Stomach (tissue), 19 donors: ENCODE data around the gene PP2D1. TPM values are rescaled to one million over a fixed set of nuclear protein-coding genes. Genes with fewer than 3 reads are reported as not detected.

ENCODE experiments used
- DNase-seq, 2 donors: peaks; one replicate each; pipeline versions ENCODE4 v3.0.0 to v3.0.0-alpha.2; 2013 to 2019
- H3K27ac ChIP-seq, 5 donors: fragments of 200-600 bp in 4 of 5; sonication (generic) in 4 of 5; one replicate each; pipeline ENCODE4 v1.5.1; 2013 to 2019; ENCODE audit warnings: mild to moderate bottlenecking in 1 of 5, moderate library complexity in 1 of 5
- H3K27me3 ChIP-seq, 3 donors: fragments of 200-600 bp; sonication (generic); one replicate each; pipeline ENCODE4 v1.5.1; 2017 to 2019; ENCODE audit warnings: mixed run types in 1 of 3
- H3K36me3 ChIP-seq, 4 donors: fragments of 200-600 bp; sonication (generic); 1 replicate in 3 of 4; 2 replicates in 1 of 4; pipeline ENCODE4 v1.5.1; 2016 to 2019
- H3K4me1 ChIP-seq, 4 donors: fragments of 200-600 bp; sonication (generic); one replicate each; pipeline ENCODE4 v1.5.1; 2016 to 2019
- H3K4me3 ChIP-seq, 4 donors: fragments of 200-600 bp; sonication (generic) in 3 of 4; one replicate each; pipeline ENCODE4 v1.5.1; 2016 to 2019; ENCODE audit warnings: mild to moderate bottlenecking in 1 of 4
- H3K9me3 ChIP-seq, 4 donors: fragments of 200-600 bp; sonication (generic); one replicate each; pipeline ENCODE4 v1.5.1; 2016 to 2019
- CTCF ChIP-seq, 7 experiments: fragments of 450-650 bp in 4 of 7; fragments of 200-600 bp in 3 of 7; sonication (generic) in 3 of 7; IDR thresholded peaks; one replicate each; pipeline ENCODE4 v1.5.1; 2016 to 2019; ENCODE audit warnings: antibody characterized with exemption in 7 of 7, control low read depth in 2 of 7, mild to moderate bottlenecking in 1 of 7
- EP300 ChIP-seq: sonication (generic); formaldehyde crosslinking; IDR thresholded peaks from one replicate; pipeline ENCODE4 v1.6.1; 2017; ENCODE audit warnings: antibody characterized with exemption
- POLR2A ChIP-seq, 4 donors: fragments of 450-650 bp; IDR thresholded peaks; one replicate each; pipeline ENCODE4 v1.6.1; 2016; ENCODE audit warnings: antibody characterized with exemption in 4 of 4, control low read depth in 2 of 4, mild to moderate bottlenecking in 1 of 4, moderate library complexity in 1 of 4
- POLR2AphosphoS5 ChIP-seq, 3 donors: sonication (generic); formaldehyde crosslinking; IDR thresholded peaks; one replicate each; pipeline ENCODE4 v1.6.1; 2016; ENCODE audit warnings: antibody characterized with exemption in 3 of 3
- WGBS, 5 donors: extraction: QIAGEN DNeasy Blood & Tissue Kit in 3 of 5; methylation state at CpG; one replicate each; pipeline versions ENCODE4 v1.1.5 to v1.1.7; 2013 to 2018; 5-methylcytosine and 5-hydroxymethylcytosine counted together
- intact Hi-C: fragments of 100-400 bp; cut with DNase I; formaldehyde crosslinking; loops from one replicate; pipeline ENCODE4 v1.15.1; 2023; ENCODE audit warnings: low total_unique reads
- long read RNA-seq, 10 donors: transcript quantifications; one replicate each; lab custom pipeline, GENCODE V29; 2026
- polyA plus RNA-seq, 3 donors: library from polyadenylated mRNA; stranded (reverse); fragments of 200-250 nt; gene quantifications; one replicate each; pipeline ENCODE4 v1.2.3, GENCODE V29; 2013
- total RNA-seq, 5 donors: library from RNA; depleted of rRNA; stranded (reverse); fragments of >200 nt; gene quantifications; one replicate each; pipeline versions ENCODE4 v1.1.0 to v1.2.3, GENCODE V29; 2014 to 2016
- donor health status: healthy with polysubstance abuse.
- donor health status: Bipolar disorder and iron deficiency.
- donor health status: healthy.

The PP2D1 gene
- total RNA-seq = not detected
- polyA plus RNA-seq = not detected
- long read RNA-seq, donor 1, partial matches to known transcripts = 12 of 25 reads
- long read RNA-seq, donor 1, other reads (novel, unspliced or antisense) = 13 of 25 reads
- long read RNA-seq, donor 2 = 0 reads
- long read RNA-seq, donor 3 = 0 reads
- long read RNA-seq, donor 4 = 0 reads
- long read RNA-seq, donor 5 = 0 reads
- long read RNA-seq, donor 6 = 0 reads
- long read RNA-seq, donor 7, partial matches to known transcripts = 15 of 15 reads
- long read RNA-seq, donor 7, other reads (novel, unspliced or antisense) = 0 of 15 reads
- long read RNA-seq, donor 8 = 0 reads
- long read RNA-seq, donor 9 = 0 reads
- long read RNA-seq, donor 10, partial matches to known transcripts = 0 of 5 reads
- long read RNA-seq, donor 10, other reads (novel, unspliced or antisense) = 5 of 5 reads

- no peaks in the 10 kb centered on the region for H3K36me3 ChIP-seq
- no peaks in the 10 kb centered on the region for H3K27me3 ChIP-seq
- TF ChIP-seq POLR2AphosphoS5 (IDR thresholded peaks at IDR 0.05) (no peak), POLR2A (IDR thresholded peaks at IDR 0.05) (no peak), CTCF (IDR thresholded peaks at IDR 0.05) (no peak), EP300 (no peak)
- DNase-seq = no peak
- intact Hi-C loops = no loop called here
- H3K27ac ChIP-seq = no peak within 1 kb of the TSS
- no peaks in the 10 kb centered on the region for H3K4me1 ChIP-seq
- no peaks in the 10 kb centered on the region for H3K9me3 ChIP-seq
- no peak within 1 kb of the TSS for H3K4me3 ChIP-seq
- WGBS, 5 donors = 89 to 99% (median 97%) methylated on average over 4 of the region's 4 CpGs
Observed at GRCh38 chr3:20012164-20012563, at the start of gene PP2D1. Gene PP2D1, minus strand, starts transcription at chr3:20012264. Its CDS starts 192 bp downstream, at chr3:20012072.

GRCh38 chr3:20060974-20061685, 49.1 kb upstream of the PP2D1 start:
- peak overlapping the region in 3 of 5 donors; percentile 27 to 64 (median 60) for H3K27ac ChIP-seq
- no peak for TF ChIP-seq POLR2A (IDR thresholded peaks at IDR 0.05)
- no peak for TF ChIP-seq POLR2AphosphoS5 (IDR thresholded peaks at IDR 0.05)
- TF ChIP-seq CTCF (IDR thresholded peaks at IDR 0.05) = no peak
- TF ChIP-seq EP300 = no peak
- 61 to 68% (median 66%) methylated on average over 4 of the region's 4 CpGs for whole genome bisulfite sequencing, 5 donors
- H3K4me3 ChIP-seq = no peak overlapping the region
- intact Hi-C loops = no loop called here
- no peak for DNase-seq
- no peaks in the 10 kb centered on the region for H3K27me3 ChIP-seq
- no peaks in the 10 kb centered on the region for H3K9me3 ChIP-seq
- no peaks in the 10 kb centered on the region for H3K36me3 ChIP-seq
- H3K4me1 ChIP-seq = peaks cover 19 to 64% (median 46%) of the 10 kb centered on the region in 4 donors

GRCh38 chr3:20059929-20060328, 47.9 kb upstream of the PP2D1 start:
- no peak for DNase-seq
- Histone ChIP-seq H3K27me3 (no peaks in the 10 kb centered on the region), H3K9me3 (no peaks in the 10 kb centered on the region), H3K4me1 (peaks cover 26 to 64% (median 50%) of the 10 kb centered on the region in 4 donors), H3K4me3 (no peak overlapping the region), H3K27ac (peak overlapping the region in 1 of 5 donors; percentile 60), H3K36me3 (no peaks in the 10 kb centered on the region)
- TF ChIP-seq EP300 (no peak), POLR2A (IDR thresholded peaks at IDR 0.05) (no peak)
- intact Hi-C loops = no loop called here
- WGBS, 5 donors = 92 to 98% (median 94%) methylated on average over 3 of the region's 3 CpGs

GRCh38 chr3:20057612-20058180, 45.6 kb upstream of the PP2D1 start:
- intact Hi-C loops = no loop called here
- Histone ChIP-seq H3K27me3 (no peaks in the 10 kb centered on the region), H3K4me1 (peaks cover 32 to 63% (median 53%) of the 10 kb centered on the region in 4 donors), H3K27ac (peak overlapping the region in 4 of 5 donors; percentile 13 to 79 (median 68)), H3K36me3 (no peaks in the 10 kb centered on the region), H3K9me3 (no peaks in the 10 kb centered on the region), H3K4me3 (no peak overlapping the region)
- 32 to 62% (median 40%) methylated on average over 2 of the region's 2 CpGs for WGBS, 5 donors
- DNase-seq = no peak
- TF ChIP-seq POLR2A (IDR thresholded peaks at IDR 0.05) (no peak), POLR2AphosphoS5 (IDR thresholded peaks at IDR 0.05) (no peak), EP300 (no peak), CTCF (IDR thresholded peaks at IDR 0.05) (no peak)
